ENCODE measurements around the gene LRRTM3.

Gene LRRTM3

GRCh38 chr10:67144530-67144929, 218.7 kb downstream of the LRRTM3 start:
- no peak for DNase-seq (ENCODE audit: low read depth, low spot score)
- no peak for TF ChIP-seq CTCF (IDR thresholded peaks at IDR 0.05; ENCODE audit: low read depth, low read length)
- in situ Hi-C loops (cut with HindIII; ENCODE audit: low sequenced_read_pairs) = no loop called here
- H3K4me3 ChIP-seq (ENCODE audit: low read depth, low read length) = no peak overlapping the region

All from astrocyte of the spinal cord (primary cell).